ENCODE measurements around the gene IL1RAPL2. TPM values are rescaled to one million over a fixed set of nuclear protein-coding genes. Genes with fewer than 3 reads are reported as not detected.

The IL1RAPL2 gene
- total and polyA plus RNA-seq, 2 of the 8 experiments (the other 6 are each of a cell fraction or from before 2014, with no cell fraction given) = 0.20 to 1.3 TPM

DNA sequence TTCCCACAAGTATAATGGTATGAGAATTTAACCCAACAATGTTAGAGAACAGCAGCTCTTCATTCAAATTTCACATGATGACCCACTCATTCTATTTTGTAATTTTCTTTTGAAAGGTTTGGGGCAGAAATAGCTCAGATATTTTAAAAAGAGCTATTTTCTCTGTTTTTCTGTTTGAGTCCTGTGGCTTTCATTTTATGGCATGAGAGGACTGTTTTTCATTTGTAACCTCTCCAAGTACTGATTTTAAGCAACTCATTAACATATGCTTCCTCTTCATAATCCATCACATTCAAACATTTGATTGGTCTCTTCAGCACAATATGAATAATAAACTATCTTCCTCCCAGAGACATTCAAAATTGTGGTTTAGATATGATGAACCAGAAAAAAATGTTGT is 783.5 kb downstream of the IL1RAPL2 start (continued):
- TF ChIP-seq JUND (IDR thresholded peaks at IDR 0.05; ENCODE audit: low read length) (no peak), PHF8 (conservative IDR thresholded peaks at IDR 0.05; ENCODE audit: low read depth, low read length) (no peak), FOSL1 (IDR thresholded peaks at IDR 0.05; ENCODE audit: insufficient read depth, low read depth, low read length) (no peak), SIRT6 (IDR thresholded peaks at IDR 0.05; ENCODE audit: low read length) (no peak), KDM4A (IDR thresholded peaks at IDR 0.05; ENCODE audit: low read depth, low read length, severe bottlenecking) (no peak), SUZ12 (IDR thresholded peaks at IDR 0.05; ENCODE audit: low read length) (no peak), CBX8 (IDR thresholded peaks at IDR 0.05; ENCODE audit: borderline replicate concordance, low read depth, low read length) (no peak)

All from H1 (cell line).